ENCODE data around the gene ENAH.

Gene ENAH

DNA sequence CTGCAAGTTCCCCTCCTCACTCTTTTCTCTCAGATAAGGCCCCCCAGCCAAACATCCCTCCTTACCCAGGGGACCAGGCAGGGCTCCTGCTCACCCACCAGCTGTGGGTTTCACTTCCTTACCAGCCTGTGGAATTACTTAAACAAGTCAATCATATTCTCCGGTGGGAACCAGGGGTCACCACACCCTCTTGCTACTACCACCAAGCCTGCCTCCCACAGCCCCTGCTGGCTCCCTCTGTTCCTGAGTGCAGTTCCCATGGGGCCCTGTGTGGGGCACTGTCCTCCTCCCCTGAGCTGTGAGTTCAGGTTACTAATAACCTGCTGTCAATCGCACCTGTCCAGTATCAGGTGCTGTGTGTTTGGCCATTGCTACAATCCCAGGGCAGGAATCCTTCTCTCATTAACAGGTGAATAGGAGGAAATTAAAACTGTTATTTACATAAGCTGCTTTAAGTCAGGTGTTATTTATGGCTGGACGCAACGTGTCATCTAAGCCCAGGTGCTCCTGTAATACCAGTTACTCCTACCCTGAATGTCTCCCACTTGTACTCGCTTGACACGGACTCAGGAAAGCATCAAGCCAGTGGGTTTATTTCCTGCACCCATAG is 172.0 kb downstream of the ENAH start:
- DNase-seq (ENCODE audit: extremely low read depth, low read depth), result no peak
- TF ChIP-seq, protein P1, sequence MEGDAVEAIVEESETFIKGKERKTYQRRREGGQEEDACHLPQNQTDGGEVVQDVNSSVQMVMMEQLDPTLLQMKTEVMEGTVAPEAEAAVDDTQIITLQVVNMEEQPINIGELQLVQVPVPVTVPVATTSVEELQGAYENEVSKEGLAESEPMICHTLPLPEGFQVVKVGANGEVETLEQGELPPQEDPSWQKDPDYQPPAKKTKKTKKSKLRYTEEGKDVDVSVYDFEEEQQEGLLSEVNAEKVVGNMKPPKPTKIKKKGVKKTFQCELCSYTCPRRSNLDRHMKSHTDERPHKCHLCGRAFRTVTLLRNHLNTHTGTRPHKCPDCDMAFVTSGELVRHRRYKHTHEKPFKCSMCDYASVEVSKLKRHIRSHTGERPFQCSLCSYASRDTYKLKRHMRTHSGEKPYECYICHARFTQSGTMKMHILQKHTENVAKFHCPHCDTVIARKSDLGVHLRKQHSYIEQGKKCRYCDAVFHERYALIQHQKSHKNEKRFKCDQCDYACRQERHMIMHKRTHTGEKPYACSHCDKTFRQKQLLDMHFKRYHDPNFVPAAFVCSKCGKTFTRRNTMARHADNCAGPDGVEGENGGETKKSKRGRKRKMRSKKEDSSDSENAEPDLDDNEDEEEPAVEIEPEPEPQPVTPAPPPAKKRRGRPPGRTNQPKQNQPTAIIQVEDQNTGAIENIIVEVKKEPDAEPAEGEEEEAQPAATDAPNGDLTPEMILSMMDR (IDR thresholded peaks at IDR 0.05; ENCODE audit: low read depth, low read length), result peak; percentile 62

DNA sequence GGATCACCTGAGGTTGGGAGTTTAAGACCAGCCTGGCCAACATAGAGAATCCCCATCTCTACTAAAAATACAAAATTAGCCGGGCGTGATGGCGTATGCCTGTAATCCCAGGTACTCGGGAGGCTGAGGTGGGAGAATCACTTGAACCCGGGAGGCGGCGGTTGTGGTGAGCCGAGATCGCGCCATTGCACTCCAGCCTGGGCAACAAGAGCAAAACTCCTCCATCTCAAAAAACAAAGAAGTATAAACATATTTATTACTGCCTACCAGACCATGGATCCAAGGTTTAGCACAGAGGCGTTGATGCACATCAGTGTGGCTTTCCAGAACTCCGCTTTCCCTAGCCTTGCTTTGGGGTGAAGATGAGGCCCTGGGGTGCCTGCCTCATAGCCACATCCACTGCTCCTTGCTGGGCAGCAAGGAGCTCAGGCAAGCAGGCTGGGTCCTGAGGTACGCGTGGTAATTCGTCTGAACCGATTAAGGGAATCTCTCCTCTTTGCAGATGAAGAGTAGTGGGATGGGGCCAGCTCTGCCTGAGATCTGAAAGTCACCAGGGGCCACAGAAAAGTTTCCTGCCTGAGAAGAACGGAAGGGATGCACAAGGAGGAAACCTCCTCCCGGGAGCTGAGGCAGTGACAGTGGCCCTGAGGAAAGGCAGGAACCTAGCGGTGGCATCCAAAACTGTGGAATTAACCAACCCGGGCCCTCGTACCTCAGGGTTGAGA is 172.8 kb downstream of the ENAH start:
- TF ChIP-seq, protein P1 (IDR thresholded peaks at IDR 0.05; ENCODE audit: low read depth, low read length), result no peak
- DNase-seq (ENCODE audit: extremely low read depth, low read depth), result no peak

DNA sequence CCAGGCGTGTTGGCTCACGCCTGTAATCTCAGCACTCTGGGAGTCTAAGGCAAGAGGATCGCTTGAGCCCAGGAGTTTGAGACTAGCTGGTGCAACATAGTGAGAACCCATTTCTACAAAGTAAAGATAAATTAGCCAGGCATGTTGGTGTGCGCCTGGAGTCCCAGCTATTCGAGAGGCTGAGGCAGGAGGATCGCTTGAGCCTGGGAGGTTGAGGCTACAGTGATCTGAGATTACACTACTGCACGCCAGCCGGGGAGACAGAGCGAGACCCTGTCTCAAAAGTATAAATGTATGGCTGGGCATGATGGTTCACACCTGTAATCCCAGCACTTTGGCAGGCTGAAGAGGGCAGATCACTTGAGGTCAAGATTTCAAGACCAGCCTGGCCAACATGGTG is 173.6 kb downstream of the ENAH start:
- TF ChIP-seq, protein P1 (IDR thresholded peaks at IDR 0.05; ENCODE audit: low read depth, low read length), result no peak
- no peak for DNase-seq (ENCODE audit: extremely low read depth, low read depth)

DNA sequence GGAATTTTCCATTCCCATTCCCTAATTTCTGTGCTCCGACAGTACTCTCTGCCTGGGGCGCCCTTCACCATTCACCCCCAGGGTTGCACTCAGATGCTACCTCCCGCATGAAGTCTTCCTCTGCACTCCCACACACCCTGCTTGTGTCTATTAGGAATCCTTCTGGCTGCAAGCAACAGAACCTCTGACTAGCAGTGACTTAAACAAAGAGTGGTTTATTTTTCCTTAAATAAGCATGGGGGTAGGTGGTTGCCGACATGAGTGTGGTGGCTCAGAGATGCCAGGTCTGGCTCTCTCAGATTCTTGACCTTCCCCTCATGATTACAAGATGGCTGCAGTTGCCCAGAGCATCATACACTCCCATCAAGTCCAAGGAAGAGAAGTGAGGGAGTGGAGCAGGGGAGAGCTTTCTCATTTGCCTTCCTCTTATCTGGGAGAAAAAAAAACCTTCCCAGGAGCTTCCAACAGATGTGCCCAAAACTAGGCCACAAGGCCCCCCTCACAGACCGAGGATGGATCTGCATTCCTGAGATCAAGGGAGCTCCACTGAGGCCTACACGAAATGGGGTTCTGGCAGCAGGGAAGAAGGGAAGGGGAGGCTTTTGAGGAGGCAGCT is 175.5 kb downstream of the ENAH start:
- DNase-seq (ENCODE audit: extremely low read depth, low read depth), result no peak
- TF ChIP-seq, protein P1 (IDR thresholded peaks at IDR 0.05; ENCODE audit: low read depth, low read length), result no peak

DNA sequence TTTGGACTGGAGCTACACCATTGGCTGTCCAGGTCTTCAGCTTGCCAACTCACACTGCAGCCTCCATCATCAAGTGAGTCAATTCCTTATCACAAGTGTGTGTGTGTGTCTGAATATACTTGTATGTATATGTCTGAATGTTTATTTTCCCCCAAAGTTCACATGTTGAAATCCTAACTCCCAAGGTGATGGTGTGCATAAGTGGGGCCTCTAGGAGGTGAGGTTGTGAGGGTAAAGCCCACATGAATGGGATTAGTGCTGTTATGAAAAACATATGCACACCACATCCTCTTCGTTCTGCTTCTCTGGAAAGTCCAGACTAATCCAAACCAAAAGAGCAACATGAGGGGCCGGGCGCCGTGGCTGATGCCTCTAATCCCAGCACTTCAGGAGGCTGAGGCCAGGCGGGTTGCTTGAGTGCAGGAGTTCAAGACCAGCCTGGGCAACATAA is 176.4 kb downstream of the ENAH start:
- TF ChIP-seq, protein P1 (IDR thresholded peaks at IDR 0.05; ENCODE audit: low read depth, low read length), result no peak
- DNase-seq (ENCODE audit: extremely low read depth, low read depth), result no peak

DNA sequence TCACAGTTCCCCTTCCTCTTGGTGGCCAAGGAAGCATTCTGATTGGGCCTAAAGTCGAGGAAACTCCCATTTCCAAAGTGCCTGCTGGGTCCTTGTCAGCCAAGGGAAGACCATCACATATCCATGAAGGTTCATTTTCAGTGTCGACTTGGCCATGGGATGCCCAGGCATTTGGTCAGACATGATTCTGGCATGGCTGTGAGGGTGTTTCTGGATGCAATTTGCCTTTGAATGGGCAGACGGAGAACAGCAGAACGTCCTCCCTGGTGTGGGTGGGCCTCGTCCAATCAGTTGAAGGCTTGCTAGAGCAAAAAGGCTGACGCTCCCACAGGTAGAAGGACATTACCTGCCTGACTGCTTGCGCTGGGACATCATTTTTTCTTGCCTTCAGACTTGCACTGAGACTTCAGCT is 176.8 kb downstream of the ENAH start:
- no peak for DNase-seq (ENCODE audit: extremely low read depth, low read depth)
- TF ChIP-seq, protein P1 (IDR thresholded peaks at IDR 0.05; ENCODE audit: low read depth, low read length), result no peak

Data from AG09319 (cell line).